Measurements from ENCODE around the gene TRPC1. TPM values are rescaled to one million over a fixed set of nuclear protein-coding genes. Genes with fewer than 3 reads are reported as not detected.
"Not testable (repeated sequence)": the region's sequence is repeated elsewhere in the genome, so short reads cannot be mapped to it uniquely, and the experiment has no call there.

The TRPC1 gene
- total RNA-seq, 3 donors from 2014 or later (not counting 1 experiment from before 2014, with no cell fraction given) = 0.21 to 1.4 (median 0.43) TPM

GRCh38 chr3:142738396-142738795 is 14.6 kb downstream of the TRPC1 start:
- TF ChIP-seq CTCF (IDR thresholded peaks at IDR 0.05) = no peak
- Histone ChIP-seq H3K27ac (ENCODE audit: low read length) (no peak overlapping the region), H3K9me3 (ENCODE audit: control insufficient read depth, insufficient read depth, low read length) (no peaks in the 10 kb centered on the region), H3K36me3 (ENCODE audit: control insufficient read depth, insufficient read depth, low read length) (no peaks in the 10 kb centered on the region), H3K27me3 (ENCODE audit: control insufficient read depth, insufficient read depth, low read length) (peaks cover 3% of the 10 kb centered on the region), H3K4me3 (ENCODE audit: low read length) (no peak overlapping the region), H3K4me1 (ENCODE audit: control insufficient read depth, insufficient read depth, low read length) (no peaks in the 10 kb centered on the region)
- H3K27ac Mint-ChIP-seq = no peak overlapping the region
- no peaks in the 10 kb centered on the region for H3K36me3 Mint-ChIP-seq
- DNase-seq (no peak), ATAC-seq (no peak)
- H3K4me1 Mint-ChIP-seq = no peaks in the 10 kb centered on the region
- no peaks in the 10 kb centered on the region for H3K9me3 Mint-ChIP-seq
- intact Hi-C loops (cut with micrococcal nuclease) = no loop called here
- peaks cover 7 to 9% of the 10 kb centered on the region in 2 donors for H3K27me3 Mint-ChIP-seq (ENCODE audit: low read depth in 2 of 2)
- no peak overlapping the region for H3K4me3 Mint-ChIP-seq

GRCh38 chr3:142746646-142747045 is 22.8 kb downstream of the TRPC1 start:
- no peak for DNase-seq
- Histone ChIP-seq H3K4me3 (ENCODE audit: low read length) (no peak overlapping the region), H3K27me3 (ENCODE audit: control insufficient read depth, insufficient read depth, low read length) (no peaks in the 10 kb centered on the region), H3K4me1 (ENCODE audit: control insufficient read depth, insufficient read depth, low read length) (no peaks in the 10 kb centered on the region), H3K36me3 (ENCODE audit: control insufficient read depth, insufficient read depth, low read length) (no peaks in the 10 kb centered on the region), H3K9me3 (ENCODE audit: control insufficient read depth, insufficient read depth, low read length) (no peaks in the 10 kb centered on the region), H3K27ac (ENCODE audit: low read length) (no peak overlapping the region)
- no peak for ATAC-seq
- H3K4me1 Mint-ChIP-seq = no peaks in the 10 kb centered on the region
- 95% methylated on average over 5 of the region's 7 CpGs for WGBS (ENCODE audit: insufficient coverage)
- intact Hi-C loops (cut with micrococcal nuclease) = no loop called here
- no peaks in the 10 kb centered on the region for H3K36me3 Mint-ChIP-seq
- peaks cover 4 to 14% of the 10 kb centered on the region in 2 donors for H3K27me3 Mint-ChIP-seq (ENCODE audit: low read depth in 2 of 2)
- H3K9me3 Mint-ChIP-seq = no peaks in the 10 kb centered on the region
- no peak for TF ChIP-seq CTCF (IDR thresholded peaks at IDR 0.05)
- no peak overlapping the region for H3K4me3 Mint-ChIP-seq
- H3K27ac Mint-ChIP-seq = no peak overlapping the region

- DNase-seq; H3K4me3 Mint-ChIP-seq; intact Hi-C loops (cut with micrococcal nuclease); H3K36me3 ChIP-seq (ENCODE audit: control insufficient read depth, insufficient read depth, low read length); H3K9me3 ChIP-seq (ENCODE audit: control insufficient read depth, insufficient read depth, low read length); H3K4me3 ChIP-seq (ENCODE audit: low read length); H3K27me3 ChIP-seq (ENCODE audit: control insufficient read depth, insufficient read depth, low read length); H3K27ac Mint-ChIP-seq; ATAC-seq; H3K36me3 Mint-ChIP-seq; H3K4me1 Mint-ChIP-seq; H3K9me3 Mint-ChIP-seq; H3K27ac ChIP-seq (ENCODE audit: low read length); H3K27me3 Mint-ChIP-seq (ENCODE audit: low read depth in 2 of 2); H3K4me1 ChIP-seq (ENCODE audit: control insufficient read depth, insufficient read depth, low read length): not testable (repeated sequence)
- 100% methylated on average over 1 of the region's 4 CpGs for WGBS (ENCODE audit: insufficient coverage)
These were observed 26.7 kb downstream of the TRPC1 start for GRCh38 chr3:142750531-142750930.

GRCh38 chr3:142752605-142753004 is 28.8 kb downstream of the TRPC1 start:
- H3K9me3 ChIP-seq (ENCODE audit: control insufficient read depth, insufficient read depth, low read length); H3K27ac ChIP-seq (ENCODE audit: low read length); ATAC-seq; H3K9me3 Mint-ChIP-seq; intact Hi-C loops (cut with micrococcal nuclease); H3K4me1 ChIP-seq (ENCODE audit: control insufficient read depth, insufficient read depth, low read length); H3K4me3 ChIP-seq (ENCODE audit: low read length); H3K27me3 ChIP-seq (ENCODE audit: control insufficient read depth, insufficient read depth, low read length); H3K4me1 Mint-ChIP-seq; H3K27ac Mint-ChIP-seq; H3K27me3 Mint-ChIP-seq (ENCODE audit: low read depth in 2 of 2); H3K36me3 Mint-ChIP-seq; H3K36me3 ChIP-seq (ENCODE audit: control insufficient read depth, insufficient read depth, low read length); DNase-seq; H3K4me3 Mint-ChIP-seq: not testable (repeated sequence)
- WGBS (ENCODE audit: insufficient coverage) = 78% methylated on average over 2 of the region's 4 CpGs

- WGBS (ENCODE audit: insufficient coverage) = 95% methylated on average over 1 of the region's 1 CpG
- intact Hi-C loops (cut with micrococcal nuclease) = no loop called here
- no peaks in the 10 kb centered on the region for H3K36me3 Mint-ChIP-seq
- H3K36me3 ChIP-seq (ENCODE audit: control insufficient read depth, insufficient read depth, low read length) = no peaks in the 10 kb centered on the region
- H3K27me3 ChIP-seq (ENCODE audit: control insufficient read depth, insufficient read depth, low read length) = no peaks in the 10 kb centered on the region
- DNase-seq (no peak), ATAC-seq (no peak)
- H3K9me3 ChIP-seq (ENCODE audit: control insufficient read depth, insufficient read depth, low read length) = no peaks in the 10 kb centered on the region
- TF ChIP-seq CTCF (IDR thresholded peaks at IDR 0.05) = no peak
- no peaks in the 10 kb centered on the region for H3K4me1 Mint-ChIP-seq
- H3K4me1 ChIP-seq (ENCODE audit: control insufficient read depth, insufficient read depth, low read length) = no peaks in the 10 kb centered on the region
- peaks cover 0 to 6% of the 10 kb centered on the region in 2 donors for H3K27me3 Mint-ChIP-seq (ENCODE audit: low read depth in 2 of 2)
- no peak overlapping the region for H3K4me3 Mint-ChIP-seq
- no peak overlapping the region for H3K27ac ChIP-seq (ENCODE audit: low read length)
- no peak overlapping the region for H3K4me3 ChIP-seq (ENCODE audit: low read length)
- H3K9me3 Mint-ChIP-seq = no peaks in the 10 kb centered on the region
- no peak overlapping the region for H3K27ac Mint-ChIP-seq
These were observed 30.7 kb downstream of the TRPC1 start for GRCh38 chr3:142754494-142754893.
